ENCODE results near the gene SFTPB.
"Not testable (repeated sequence)": the region's sequence is repeated elsewhere in the genome, so short reads cannot be mapped to it uniquely, and the experiment has no call there.

The SFTPB gene

GRCh38 chr2:85673716-85674375 lies 5.8 kb upstream of the SFTPB start (continued):
- no peak for TF ChIP-seq BACH2 (CRISPR knock-in tag; IDR thresholded peaks at IDR 0.05; ENCODE audit: borderline replicate concordance)

GRCh38 chr2:85672456-85672855 lies 4.5 kb upstream of the SFTPB start:
- TF ChIP-seq GLIS3 (CRISPR knock-in tag; IDR thresholded peaks at IDR 0.05) (no peak), ZNF70 (CRISPR knock-in tag; IDR thresholded peaks at IDR 0.05) (no peak), ZC3H10 (CRISPR knock-in tag; IDR thresholded peaks at IDR 0.05) (no peak), SNAI2 (CRISPR knock-in tag; IDR thresholded peaks at IDR 0.05) (no peak), TCF4 (CRISPR knock-in tag; IDR thresholded peaks at IDR 0.05; ENCODE audit: borderline replicate concordance) (no peak), ZFP30 (CRISPR knock-in tag; IDR thresholded peaks at IDR 0.05) (no peak), CSDC2 (CRISPR knock-in tag; IDR thresholded peaks at IDR 0.05) (no peak), POU6F1 (CRISPR knock-in tag; IDR thresholded peaks at IDR 0.05; ENCODE audit: borderline replicate concordance, low read depth) (no peak), CREB5 (CRISPR knock-in tag; IDR thresholded peaks at IDR 0.05; ENCODE audit: low read depth) (no peak), ESRRG (CRISPR knock-in tag; IDR thresholded peaks at IDR 0.05) (no peak), RARB (CRISPR knock-in tag; IDR thresholded peaks at IDR 0.05) (no peak), OSR1 (CRISPR knock-in tag; IDR thresholded peaks at IDR 0.05) (no peak), BACH2 (CRISPR knock-in tag; IDR thresholded peaks at IDR 0.05; ENCODE audit: borderline replicate concordance) (no peak), ZFP3 (CRISPR knock-in tag; IDR thresholded peaks at IDR 0.05) (no peak), PATZ1 (CRISPR knock-in tag; IDR thresholded peaks at IDR 0.05; ENCODE audit: borderline replicate concordance) (no peak), ARNTL (CRISPR knock-in tag; IDR thresholded peaks at IDR 0.05; ENCODE audit: borderline replicate concordance, low read depth) (no peak)
- TF ChIP-seq, protein P1, sequence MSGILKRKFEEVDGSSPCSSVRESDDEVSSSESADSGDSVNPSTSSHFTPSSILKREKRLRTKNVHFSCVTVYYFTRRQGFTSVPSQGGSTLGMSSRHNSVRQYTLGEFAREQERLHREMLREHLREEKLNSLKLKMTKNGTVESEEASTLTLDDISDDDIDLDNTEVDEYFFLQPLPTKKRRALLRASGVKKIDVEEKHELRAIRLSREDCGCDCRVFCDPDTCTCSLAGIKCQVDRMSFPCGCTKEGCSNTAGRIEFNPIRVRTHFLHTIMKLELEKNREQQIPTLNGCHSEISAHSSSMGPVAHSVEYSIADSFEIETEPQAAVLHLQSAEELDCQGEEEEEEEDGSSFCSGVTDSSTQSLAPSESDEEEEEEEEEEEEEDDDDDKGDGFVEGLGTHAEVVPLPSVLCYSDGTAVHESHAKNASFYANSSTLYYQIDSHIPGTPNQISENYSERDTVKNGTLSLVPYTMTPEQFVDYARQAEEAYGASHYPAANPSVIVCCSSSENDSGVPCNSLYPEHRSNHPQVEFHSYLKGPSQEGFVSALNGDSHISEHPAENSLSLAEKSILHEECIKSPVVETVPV (CRISPR knock-in tag; IDR thresholded peaks at IDR 0.05) = no peak
- TF ChIP-seq, protein P2, sequence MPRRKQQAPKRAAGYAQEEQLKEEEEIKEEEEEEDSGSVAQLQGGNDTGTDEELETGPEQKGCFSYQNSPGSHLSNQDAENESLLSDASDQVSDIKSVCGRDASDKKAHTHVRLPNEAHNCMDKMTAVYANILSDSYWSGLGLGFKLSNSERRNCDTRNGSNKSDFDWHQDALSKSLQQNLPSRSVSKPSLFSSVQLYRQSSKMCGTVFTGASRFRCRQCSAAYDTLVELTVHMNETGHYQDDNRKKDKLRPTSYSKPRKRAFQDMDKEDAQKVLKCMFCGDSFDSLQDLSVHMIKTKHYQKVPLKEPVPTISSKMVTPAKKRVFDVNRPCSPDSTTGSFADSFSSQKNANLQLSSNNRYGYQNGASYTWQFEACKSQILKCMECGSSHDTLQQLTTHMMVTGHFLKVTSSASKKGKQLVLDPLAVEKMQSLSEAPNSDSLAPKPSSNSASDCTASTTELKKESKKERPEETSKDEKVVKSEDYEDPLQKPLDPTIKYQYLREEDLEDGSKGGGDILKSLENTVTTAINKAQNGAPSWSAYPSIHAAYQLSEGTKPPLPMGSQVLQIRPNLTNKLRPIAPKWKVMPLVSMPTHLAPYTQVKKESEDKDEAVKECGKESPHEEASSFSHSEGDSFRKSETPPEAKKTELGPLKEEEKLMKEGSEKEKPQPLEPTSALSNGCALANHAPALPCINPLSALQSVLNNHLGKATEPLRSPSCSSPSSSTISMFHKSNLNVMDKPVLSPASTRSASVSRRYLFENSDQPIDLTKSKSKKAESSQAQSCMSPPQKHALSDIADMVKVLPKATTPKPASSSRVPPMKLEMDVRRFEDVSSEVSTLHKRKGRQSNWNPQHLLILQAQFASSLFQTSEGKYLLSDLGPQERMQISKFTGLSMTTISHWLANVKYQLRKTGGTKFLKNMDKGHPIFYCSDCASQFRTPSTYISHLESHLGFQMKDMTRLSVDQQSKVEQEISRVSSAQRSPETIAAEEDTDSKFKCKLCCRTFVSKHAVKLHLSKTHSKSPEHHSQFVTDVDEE (CRISPR knock-in tag; IDR thresholded peaks at IDR 0.05) = no peak
- ATAC-seq = no peak

DNA sequence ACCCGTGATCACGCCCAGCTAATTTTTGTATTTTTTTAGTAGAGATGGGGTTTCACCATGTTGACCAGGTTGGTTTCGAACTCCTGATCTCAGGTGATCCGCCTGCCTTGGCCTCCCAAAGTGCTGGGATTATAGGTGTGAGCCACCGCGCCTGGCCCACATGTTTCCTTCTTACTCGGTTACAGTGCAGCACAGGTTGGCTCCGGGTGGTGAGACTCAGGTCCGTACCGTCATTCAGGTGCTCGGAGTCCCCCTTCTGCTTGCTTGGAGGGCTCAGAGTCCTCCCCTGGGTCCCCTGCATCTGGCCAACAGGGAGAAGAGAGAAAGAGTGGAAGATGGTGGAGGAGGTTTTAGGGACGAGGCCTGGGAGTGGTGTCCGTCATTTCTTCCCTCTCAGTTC lies 2.4 kb upstream of the SFTPB start:
- ATAC-seq = not testable (repeated sequence)

DNA sequence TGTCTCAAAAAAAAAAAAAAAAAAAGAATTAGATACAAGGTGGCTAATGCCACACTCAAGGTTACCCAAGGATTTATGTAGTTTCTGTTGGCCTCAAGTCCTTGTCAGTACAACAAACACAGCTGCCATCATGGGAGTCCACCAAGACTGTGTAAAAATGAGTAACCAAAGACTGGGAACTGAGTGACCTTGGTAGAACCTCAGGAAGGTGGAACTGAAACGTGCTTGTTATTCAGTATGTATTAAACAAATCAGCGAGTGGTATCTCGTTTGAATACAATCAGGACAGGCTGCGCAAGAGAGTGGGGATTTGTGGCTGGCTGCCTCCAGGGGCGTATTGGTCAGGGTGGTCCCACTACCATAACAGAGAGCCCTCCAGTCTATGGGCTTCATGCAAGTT lies 1.6 kb upstream of the SFTPB start:
- no peak for ATAC-seq
- TF ChIP-seq BACH2 (CRISPR knock-in tag; IDR thresholded peaks at IDR 0.05; ENCODE audit: borderline replicate concordance) (no peak), OSR1 (CRISPR knock-in tag; IDR thresholded peaks at IDR 0.05) (no peak), PATZ1 (CRISPR knock-in tag; IDR thresholded peaks at IDR 0.05; ENCODE audit: borderline replicate concordance) (no peak), ISL1 (CRISPR knock-in tag; IDR thresholded peaks at IDR 0.05) (no peak), ZNF70 (CRISPR knock-in tag; IDR thresholded peaks at IDR 0.05) (no peak), ZNF8 (CRISPR knock-in tag; IDR thresholded peaks at IDR 0.05) (no peak), TOX (CRISPR knock-in tag; IDR thresholded peaks at IDR 0.05; ENCODE audit: borderline replicate concordance) (no peak), PPARA (CRISPR knock-in tag; IDR thresholded peaks at IDR 0.05; ENCODE audit: borderline replicate concordance) (no peak), ESRRG (CRISPR knock-in tag; IDR thresholded peaks at IDR 0.05) (no peak), ARNTL (CRISPR knock-in tag; IDR thresholded peaks at IDR 0.05; ENCODE audit: borderline replicate concordance, low read depth) (no peak), CSDC2 (CRISPR knock-in tag; IDR thresholded peaks at IDR 0.05) (no peak), ZFP3 (CRISPR knock-in tag; IDR thresholded peaks at IDR 0.05) (no peak), RARB (CRISPR knock-in tag; IDR thresholded peaks at IDR 0.05) (no peak)
- TF ChIP-seq, protein P2 (CRISPR knock-in tag; IDR thresholded peaks at IDR 0.05) = no peak
